SK-N-SH (cell line): ENCODE data around the gene SPTLC1. TPM values are rescaled to one million over a fixed set of nuclear protein-coding genes. Genes with fewer than 3 reads are reported as not detected.

Source experiments
- CTCF ChIA-PET: fragments of 300-600, 350-600 bp; formaldehyde crosslinking; extraction: SDS; loops from one replicate; lab custom pipeline; 2021; lab: Yijun Ruan, JAX
- POLR2A ChIA-PET: fragments of 350-600 bp; sonication (Branson Sonifier 250); formaldehyde crosslinking; extraction: SDS; loops from one replicate; lab custom pipeline; 2020; ENCODE audit warnings: antibody characterized with exemption, inconsistent platforms; lab: Yijun Ruan, JAX
- DNase-seq: peaks from one replicate; pipeline ENCODE4 v3.0.0; 2012
- H2AFZ ChIP-seq: fragments of 200-600 bp; sonication (generic); 2 replicates; pipeline ENCODE4 v1.8.1; 2016; ENCODE audit warnings: antibody characterized with exemption, mild to moderate bottlenecking, low read depth
- H3F3A ChIP-seq: fragments of 200-600 bp; sonication (generic); replicated peaks from 2 replicates; pipeline ENCODE3; 2016; ENCODE audit warnings: antibody characterized with exemption, mild to moderate bottlenecking; ENCODE audit not compliant: insufficient read depth
- H3K27ac ChIP-seq, 2 experiments: fragments of 200-500 bp in 1 of 2; fragments of 200-600 bp in 1 of 2; sonication (Bioruptor generic) in 1 of 2; sonication (generic), shearing (Covaris generic) in 1 of 2; 2 replicates each; pipeline versions ENCODE4 v1.5.1 to v1.6.1; 2014 to 2016; ENCODE audit warnings: low read depth in 2 of 2, inconsistent platforms in 1 of 2, low read length in 1 of 2, mild to moderate bottlenecking in 1 of 2, mixed read lengths in 1 of 2
- H3K27me3 ChIP-seq: fragments of 200-600 bp; sonication (generic), shearing (Covaris generic); 2 replicates; pipeline ENCODE4 v1.6.1; 2016; ENCODE audit warnings: mixed run types; ENCODE audit not compliant: insufficient read depth
- H3K36me3 ChIP-seq, 2 experiments: fragments of 200-500 bp in 1 of 2; fragments of 200-600 bp in 1 of 2; sonication (Bioruptor generic) in 1 of 2; sonication (generic) in 1 of 2; replicated peaks in 1 of 2; 2 replicates each; pipeline versions ENCODE3 to v1.5.1; 2014 to 2016; ENCODE audit warnings: low read length in 1 of 2, mild to moderate bottlenecking in 1 of 2; ENCODE audit not compliant: insufficient read depth in 2 of 2, control insufficient read depth in 1 of 2
- H3K4me1 ChIP-seq, 2 experiments: fragments of 200-500 bp in 1 of 2; fragments of 200-600 bp in 1 of 2; sonication (Bioruptor generic) in 1 of 2; sonication (generic), shearing (Covaris generic) in 1 of 2; 2 replicates each; pipeline versions ENCODE4 v1.5.1 to v1.6.1; 2014 to 2016; ENCODE audit warnings: low read depth in 1 of 2, low read length in 1 of 2, mixed run types in 1 of 2; ENCODE audit not compliant: insufficient read depth in 2 of 2, control insufficient read depth in 1 of 2
- H3K4me2 ChIP-seq: fragments of 200-600 bp; sonication (generic), shearing (Covaris generic); 2 replicates; pipeline ENCODE4 v1.6.1; 2017; ENCODE audit warnings: mixed run types
- H3K4me3 ChIP-seq, 2 experiments: fragments of 200-500 bp in 1 of 2; fragments of 200-600 bp in 1 of 2; sonication (Bioruptor generic) in 1 of 2; sonication (generic), shearing (Covaris generic) in 1 of 2; 2 replicates each; pipeline versions ENCODE4 v1.5.1 to v1.8.1; 2014 to 2016; ENCODE audit warnings: low read depth in 2 of 2, inconsistent platforms in 1 of 2, low read length in 1 of 2, mild to moderate bottlenecking in 1 of 2, mixed read lengths in 1 of 2, moderate library complexity in 1 of 2
- H3K79me2 ChIP-seq: fragments of 200-600 bp; sonication (generic); 2 replicates; pipeline ENCODE4 v1.8.1; 2017; ENCODE audit warnings: mild to moderate bottlenecking; ENCODE audit not compliant: insufficient read depth
- H3K9ac ChIP-seq: fragments of 200-600 bp; sonication (generic); 2 replicates; pipeline ENCODE4 v1.6.1; 2017; ENCODE audit warnings: mixed run types
- H3K9me2 ChIP-seq: fragments of 200-600 bp; sonication (generic); 2 replicates; pipeline ENCODE4 v1.6.1; 2017; ENCODE audit warnings: mixed run types
- H3K9me3 ChIP-seq: fragments of 200-600 bp; sonication (generic); 2 replicates; pipeline ENCODE4 v1.6.1; 2017; ENCODE audit warnings: mixed run types, mild to moderate bottlenecking, moderate library complexity
- H4K20me1 ChIP-seq: fragments of 200-600 bp; sonication (generic); 2 replicates; pipeline ENCODE4 v1.6.1; 2017; ENCODE audit warnings: mild to moderate bottlenecking, mixed run types; ENCODE audit not compliant: insufficient read depth
- CHD2 ChIP-seq: fragments of 150-350 bp; IDR thresholded peaks from 2 replicates; pipeline ENCODE4 v1.6.1; 2018; ENCODE audit warnings: low read length; ENCODE audit not compliant: partially characterized antibody
- ELF1 ChIP-seq: IDR thresholded peaks from 2 replicates; pipeline ENCODE4 v1.4.0; 2012
- EP300 ChIP-seq, 2 experiments: IDR thresholded peaks; 2 replicates each; pipeline versions ENCODE4 v1.4.0 to v1.6.1; 2012; ENCODE audit warnings: borderline replicate concordance in 1 of 2, low read depth in 1 of 2, low read length in 1 of 2
- FOXM1 ChIP-seq: IDR thresholded peaks from 2 replicates; pipeline ENCODE4 v1.4.0; 2012; ENCODE audit warnings: low read depth, mild to moderate bottlenecking
- MAX ChIP-seq: IDR thresholded peaks from 2 replicates; pipeline ENCODE4 v1.4.0; 2012; ENCODE audit warnings: low read depth
- MEF2A ChIP-seq: IDR thresholded peaks from 2 replicates; pipeline ENCODE4 v1.4.0; 2012; ENCODE audit warnings: low read depth, borderline replicate concordance
- NFIC ChIP-seq: IDR thresholded peaks from 2 replicates; pipeline ENCODE4 v1.4.0; 2012; ENCODE audit warnings: borderline replicate concordance
- POLR2AphosphoS5 ChIP-seq: IDR thresholded peaks from 2 replicates; pipeline ENCODE4 v1.6.1; 2012; ENCODE audit warnings: low read depth, low read length
- RFX5 ChIP-seq: IDR thresholded peaks from 2 replicates; pipeline ENCODE4 v1.6.1; 2012; ENCODE audit warnings: mild to moderate bottlenecking, improper control_type of control experiment, low read length
- RXRA ChIP-seq: IDR thresholded peaks from 2 replicates; pipeline ENCODE4 v1.4.0; 2012; ENCODE audit warnings: low read depth, mild to moderate bottlenecking, borderline replicate concordance
- SIN3A ChIP-seq: IDR thresholded peaks from 2 replicates; pipeline ENCODE4 v1.6.1; 2012; ENCODE audit warnings: low read depth, mild to moderate bottlenecking, low read length, moderate library complexity, borderline replicate concordance
- TEAD4 ChIP-seq: IDR thresholded peaks from 2 replicates; pipeline ENCODE4 v1.4.0; 2012; ENCODE audit warnings: mild to moderate bottlenecking, borderline replicate concordance; ENCODE audit not compliant: insufficient read depth
- ZBTB33 ChIP-seq: IDR thresholded peaks from 2 replicates; pipeline ENCODE4 v1.4.0; 2012; ENCODE audit warnings: low read depth, borderline replicate concordance
- WGBS: methylation state at CpG from one replicate; pipeline ENCODE4 v1.1.6; 2017; ENCODE audit warnings: low lambda C conversion rate; 5-methylcytosine and 5-hydroxymethylcytosine counted together
- polyA plus RNA-seq, 3 experiments: library from polyadenylated mRNA; depleted of rRNA; stranded (reverse); fragments of >200 nt; gene quantifications; 2 replicates each; pipeline ENCODE4 v1.2.3, GENCODE V29; 2012
- TF ChIP-seq, protein P1 (sequence below): fragments of 150-350 bp; IDR thresholded peaks from 2 replicates; pipeline ENCODE4 v1.6.1; 2017; ENCODE audit warnings: antibody characterized with exemption, low read length, low read depth, borderline replicate concordance
- TF ChIP-seq, protein P2 (sequence below): IDR thresholded peaks from 2 replicates; pipeline ENCODE4 v1.6.1; 2012; ENCODE audit warnings: mild to moderate bottlenecking, low read depth, low read length, moderate library complexity

The SPTLC1 gene
- polyA plus RNA-seq, 1 of the 3 experiments (the other 2 are of a cell fraction) = 53.9 TPM

DNA sequence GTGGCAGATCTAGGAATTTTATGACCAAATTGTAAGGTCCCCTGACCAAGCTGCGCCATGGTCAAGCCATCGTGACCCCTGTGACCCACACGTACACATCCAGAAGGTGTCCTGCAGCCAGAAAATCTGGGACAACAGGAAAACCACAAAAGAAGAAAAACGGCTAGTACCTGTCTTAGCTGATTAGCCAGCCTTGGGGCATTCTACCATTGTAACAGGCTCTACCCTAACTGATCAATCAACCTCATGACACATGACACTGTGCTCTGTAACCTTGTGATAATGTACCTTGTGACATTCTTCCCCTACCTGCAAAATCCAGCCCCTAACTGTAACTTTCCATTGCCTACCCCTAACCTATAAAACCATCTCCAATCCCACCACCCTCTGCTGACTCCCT, 43.6 kb downstream of the SPTLC1 start:
- Histone ChIP-seq H3K4me3 (no peak overlapping the region), H3K79me2 (no peaks in the 10 kb centered on the region; the same call in 1 of the 2 replicates), H3F3A (no peaks in the 10 kb centered on the region), H3K9ac (no peak overlapping the region), H4K20me1 (no peaks in the 10 kb centered on the region), H3K27ac (no peak overlapping the region), H3K9me3 (no peaks in the 10 kb centered on the region), H3K27me3 (no peaks in the 10 kb centered on the region), H3K36me3 (peaks cover 24 to 43% of the 10 kb centered on the region in 2 experiments), H3K4me2 (no peak overlapping the region), H2AFZ (no peak overlapping the region), H3K9me2 (no peaks in the 10 kb centered on the region), H3K4me1 (no peaks in the 10 kb centered on the region)
- no peak for DNase-seq
- TF ChIP-seq SIN3A (no peak), RXRA (no peak), MAX (no peak), EP300 (IDR thresholded peaks at IDR 0.05; ENCODE audit: borderline replicate concordance in 1 of 2, low read depth in 1 of 2, low read length in 1 of 2) (no peak), RFX5 (no peak), FOXM1 (no peak), TEAD4 (no peak), CHD2 (no peak), ZBTB33 (no peak), MEF2A (no peak), POLR2AphosphoS5 (no peak), ELF1 (no peak), NFIC (no peak)
- TF ChIP-seq, protein P1, sequence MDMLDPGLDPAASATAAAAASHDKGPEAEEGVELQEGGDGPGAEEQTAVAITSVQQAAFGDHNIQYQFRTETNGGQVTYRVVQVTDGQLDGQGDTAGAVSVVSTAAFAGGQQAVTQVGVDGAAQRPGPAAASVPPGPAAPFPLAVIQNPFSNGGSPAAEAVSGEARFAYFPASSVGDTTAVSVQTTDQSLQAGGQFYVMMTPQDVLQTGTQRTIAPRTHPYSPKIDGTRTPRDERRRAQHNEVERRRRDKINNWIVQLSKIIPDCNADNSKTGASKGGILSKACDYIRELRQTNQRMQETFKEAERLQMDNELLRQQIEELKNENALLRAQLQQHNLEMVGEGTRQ = no peak
- TF ChIP-seq, protein P2, sequence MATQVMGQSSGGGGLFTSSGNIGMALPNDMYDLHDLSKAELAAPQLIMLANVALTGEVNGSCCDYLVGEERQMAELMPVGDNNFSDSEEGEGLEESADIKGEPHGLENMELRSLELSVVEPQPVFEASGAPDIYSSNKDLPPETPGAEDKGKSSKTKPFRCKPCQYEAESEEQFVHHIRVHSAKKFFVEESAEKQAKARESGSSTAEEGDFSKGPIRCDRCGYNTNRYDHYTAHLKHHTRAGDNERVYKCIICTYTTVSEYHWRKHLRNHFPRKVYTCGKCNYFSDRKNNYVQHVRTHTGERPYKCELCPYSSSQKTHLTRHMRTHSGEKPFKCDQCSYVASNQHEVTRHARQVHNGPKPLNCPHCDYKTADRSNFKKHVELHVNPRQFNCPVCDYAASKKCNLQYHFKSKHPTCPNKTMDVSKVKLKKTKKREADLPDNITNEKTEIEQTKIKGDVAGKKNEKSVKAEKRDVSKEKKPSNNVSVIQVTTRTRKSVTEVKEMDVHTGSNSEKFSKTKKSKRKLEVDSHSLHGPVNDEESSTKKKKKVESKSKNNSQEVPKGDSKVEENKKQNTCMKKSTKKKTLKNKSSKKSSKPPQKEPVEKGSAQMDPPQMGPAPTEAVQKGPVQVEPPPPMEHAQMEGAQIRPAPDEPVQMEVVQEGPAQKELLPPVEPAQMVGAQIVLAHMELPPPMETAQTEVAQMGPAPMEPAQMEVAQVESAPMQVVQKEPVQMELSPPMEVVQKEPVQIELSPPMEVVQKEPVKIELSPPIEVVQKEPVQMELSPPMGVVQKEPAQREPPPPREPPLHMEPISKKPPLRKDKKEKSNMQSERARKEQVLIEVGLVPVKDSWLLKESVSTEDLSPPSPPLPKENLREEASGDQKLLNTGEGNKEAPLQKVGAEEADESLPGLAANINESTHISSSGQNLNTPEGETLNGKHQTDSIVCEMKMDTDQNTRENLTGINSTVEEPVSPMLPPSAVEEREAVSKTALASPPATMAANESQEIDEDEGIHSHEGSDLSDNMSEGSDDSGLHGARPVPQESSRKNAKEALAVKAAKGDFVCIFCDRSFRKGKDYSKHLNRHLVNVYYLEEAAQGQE = no peak
- 96% methylated on average over 3 of the region's 4 CpGs for WGBS
- ChIA-PET CTCF (no interaction called here), POLR2A (no interaction called here)
